ENCODE results near the gene RTCB. TPM values are rescaled to one million over a fixed set of nuclear protein-coding genes. Genes with fewer than 3 reads are reported as not detected.

The RTCB gene
- polyA plus RNA-seq, 1 of the 3 experiments (the other 2 are of a cell fraction) = 89.6 TPM

DNA sequence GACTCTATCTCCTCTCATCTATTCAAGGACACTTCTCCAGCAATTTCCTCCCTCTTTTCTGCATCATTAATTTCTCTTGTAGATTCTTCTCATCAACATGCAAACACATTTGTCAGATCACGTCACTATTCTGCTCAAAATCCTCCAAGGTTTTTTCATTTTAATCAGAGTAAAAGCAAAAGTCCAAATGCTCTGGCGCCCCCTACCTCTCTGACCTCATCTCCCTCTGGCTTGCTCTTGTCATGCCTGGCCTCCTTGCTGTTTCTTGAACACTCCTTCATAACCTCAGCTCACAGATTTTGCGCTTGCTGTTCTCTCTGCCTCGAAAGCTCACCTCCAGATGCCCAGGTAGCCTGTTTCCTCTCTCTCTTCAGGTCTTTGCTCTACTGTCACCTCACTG lies 22.4 kb downstream of the RTCB start (continued):
- TF ChIP-seq EP300 (IDR thresholded peaks at IDR 0.05; ENCODE audit: borderline replicate concordance in 1 of 2, low read depth in 1 of 2, low read length in 1 of 2) = no peak
- TF ChIP-seq RCOR1 (IDR thresholded peaks at IDR 0.05; ENCODE audit: low read length) = no peak

DNA sequence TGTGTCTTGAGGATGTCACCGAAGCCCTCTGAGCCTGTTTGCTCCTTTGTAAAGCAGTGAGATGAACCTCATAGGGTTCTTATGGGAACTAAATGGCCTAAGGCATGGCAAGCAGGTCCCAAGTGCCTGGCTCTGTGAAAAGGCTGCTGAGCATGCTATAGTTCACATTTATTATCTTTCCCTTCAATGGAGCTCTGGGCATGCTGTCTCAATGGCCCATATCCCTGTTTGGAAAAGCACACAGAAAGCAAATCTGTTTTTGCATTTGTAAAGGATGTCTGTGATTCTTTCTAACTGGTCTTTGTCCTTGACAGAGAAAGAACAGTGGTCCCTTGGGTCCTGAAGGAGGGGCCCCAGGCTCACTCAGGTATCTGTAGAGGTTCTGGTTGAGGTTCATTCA lies 26.4 kb downstream of the RTCB start:
- TF ChIP-seq, protein P1, sequence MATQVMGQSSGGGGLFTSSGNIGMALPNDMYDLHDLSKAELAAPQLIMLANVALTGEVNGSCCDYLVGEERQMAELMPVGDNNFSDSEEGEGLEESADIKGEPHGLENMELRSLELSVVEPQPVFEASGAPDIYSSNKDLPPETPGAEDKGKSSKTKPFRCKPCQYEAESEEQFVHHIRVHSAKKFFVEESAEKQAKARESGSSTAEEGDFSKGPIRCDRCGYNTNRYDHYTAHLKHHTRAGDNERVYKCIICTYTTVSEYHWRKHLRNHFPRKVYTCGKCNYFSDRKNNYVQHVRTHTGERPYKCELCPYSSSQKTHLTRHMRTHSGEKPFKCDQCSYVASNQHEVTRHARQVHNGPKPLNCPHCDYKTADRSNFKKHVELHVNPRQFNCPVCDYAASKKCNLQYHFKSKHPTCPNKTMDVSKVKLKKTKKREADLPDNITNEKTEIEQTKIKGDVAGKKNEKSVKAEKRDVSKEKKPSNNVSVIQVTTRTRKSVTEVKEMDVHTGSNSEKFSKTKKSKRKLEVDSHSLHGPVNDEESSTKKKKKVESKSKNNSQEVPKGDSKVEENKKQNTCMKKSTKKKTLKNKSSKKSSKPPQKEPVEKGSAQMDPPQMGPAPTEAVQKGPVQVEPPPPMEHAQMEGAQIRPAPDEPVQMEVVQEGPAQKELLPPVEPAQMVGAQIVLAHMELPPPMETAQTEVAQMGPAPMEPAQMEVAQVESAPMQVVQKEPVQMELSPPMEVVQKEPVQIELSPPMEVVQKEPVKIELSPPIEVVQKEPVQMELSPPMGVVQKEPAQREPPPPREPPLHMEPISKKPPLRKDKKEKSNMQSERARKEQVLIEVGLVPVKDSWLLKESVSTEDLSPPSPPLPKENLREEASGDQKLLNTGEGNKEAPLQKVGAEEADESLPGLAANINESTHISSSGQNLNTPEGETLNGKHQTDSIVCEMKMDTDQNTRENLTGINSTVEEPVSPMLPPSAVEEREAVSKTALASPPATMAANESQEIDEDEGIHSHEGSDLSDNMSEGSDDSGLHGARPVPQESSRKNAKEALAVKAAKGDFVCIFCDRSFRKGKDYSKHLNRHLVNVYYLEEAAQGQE (IDR thresholded peaks at IDR 0.05; ENCODE audit: low read depth, low read length) = no peak
- TF ChIP-seq SIN3A (IDR thresholded peaks at IDR 0.05; ENCODE audit: borderline replicate concordance, low read depth, low read length) (no peak), EZH2phosphoT487 (IDR thresholded peaks at IDR 0.05; ENCODE audit: borderline replicate concordance, low read depth) (no peak), MXI1 (IDR thresholded peaks at IDR 0.05; ENCODE audit: low read depth, low read length) (no peak), JUND (IDR thresholded peaks at IDR 0.05) (no peak), GABPA (IDR thresholded peaks at IDR 0.05; ENCODE audit: low read depth) (no peak), MEF2A (IDR thresholded peaks at IDR 0.05; ENCODE audit: borderline replicate concordance, low read depth) (no peak), YY1 (IDR thresholded peaks at IDR 0.05; ENCODE audit: low read depth) (no peak), RAD21 (IDR thresholded peaks at IDR 0.05; ENCODE audit: low read length) (no peak), NFIC (IDR thresholded peaks at IDR 0.05; ENCODE audit: borderline replicate concordance) (no peak)
- TF ChIP-seq, protein P2, sequence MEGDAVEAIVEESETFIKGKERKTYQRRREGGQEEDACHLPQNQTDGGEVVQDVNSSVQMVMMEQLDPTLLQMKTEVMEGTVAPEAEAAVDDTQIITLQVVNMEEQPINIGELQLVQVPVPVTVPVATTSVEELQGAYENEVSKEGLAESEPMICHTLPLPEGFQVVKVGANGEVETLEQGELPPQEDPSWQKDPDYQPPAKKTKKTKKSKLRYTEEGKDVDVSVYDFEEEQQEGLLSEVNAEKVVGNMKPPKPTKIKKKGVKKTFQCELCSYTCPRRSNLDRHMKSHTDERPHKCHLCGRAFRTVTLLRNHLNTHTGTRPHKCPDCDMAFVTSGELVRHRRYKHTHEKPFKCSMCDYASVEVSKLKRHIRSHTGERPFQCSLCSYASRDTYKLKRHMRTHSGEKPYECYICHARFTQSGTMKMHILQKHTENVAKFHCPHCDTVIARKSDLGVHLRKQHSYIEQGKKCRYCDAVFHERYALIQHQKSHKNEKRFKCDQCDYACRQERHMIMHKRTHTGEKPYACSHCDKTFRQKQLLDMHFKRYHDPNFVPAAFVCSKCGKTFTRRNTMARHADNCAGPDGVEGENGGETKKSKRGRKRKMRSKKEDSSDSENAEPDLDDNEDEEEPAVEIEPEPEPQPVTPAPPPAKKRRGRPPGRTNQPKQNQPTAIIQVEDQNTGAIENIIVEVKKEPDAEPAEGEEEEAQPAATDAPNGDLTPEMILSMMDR (IDR thresholded peaks at IDR 0.05) = no peak
- Histone ChIP-seq H3F3A (replicated peaks; ENCODE audit: insufficient read depth) (peaks cover 5% of the 10 kb centered on the region), H3K27ac (ENCODE audit: low read depth in 2 of 2, low read length in 1 of 2) (no peak overlapping the region), H3K4me2 (no peak overlapping the region), H4K20me1 (ENCODE audit: insufficient read depth) (no peaks in the 10 kb centered on the region), H3K9ac (no peak overlapping the region), H3K36me3 (replicated peaks in 1 of 2; ENCODE audit: control insufficient read depth in 1 of 2, insufficient read depth in 2 of 2, low read length in 1 of 2) (peaks cover 19 to 26% of the 10 kb centered on the region in 2 experiments), H3K9me3 (no peaks in the 10 kb centered on the region), H3K9me2 (no peaks in the 10 kb centered on the region), H3K4me1 (ENCODE audit: control insufficient read depth in 1 of 2, insufficient read depth in 2 of 2, low read depth in 1 of 2, low read length in 1 of 2) (no peaks in the 10 kb centered on the region), H2AFZ (ENCODE audit: low read depth) (no peak overlapping the region), H3K79me2 (ENCODE audit: insufficient read depth) (no peaks in the 10 kb centered on the region), H3K4me3 (ENCODE audit: low read depth in 2 of 2, low read length in 1 of 2) (no peak overlapping the region), H3K27me3 (ENCODE audit: insufficient read depth) (no peaks in the 10 kb centered on the region)
- POLR2A ChIA-PET = no interaction called here
- 91% methylated on average over 1 of the region's 1 CpG for WGBS (ENCODE audit: low lambda C conversion rate)
- CTCF ChIA-PET = no interaction called here
- no peak for DNase-seq
